Duodenal mucosa (tissue), 2 donors: Measurements from ENCODE around the gene KCNQ1.
A peak's percentile ranks its signal among the peaks of the same experiment; 100 is the strongest.

Experiments used
- H3K27ac ChIP-seq: one replicate; pipeline ENCODE4 v1.7.0; 2013; ENCODE audit warnings: low read depth, low read length
- H3K27me3 ChIP-seq, 2 donors: one replicate each; pipeline ENCODE4 v1.7.0; 2013; ENCODE audit warnings: low read length in 2 of 2, control low read depth in 1 of 2; ENCODE audit not compliant: insufficient read depth in 2 of 2, control insufficient read depth in 1 of 2
- H3K36me3 ChIP-seq, 2 donors: one replicate each; pipeline ENCODE4 v1.7.0; 2013; ENCODE audit warnings: low read length in 2 of 2, control low read depth in 1 of 2; ENCODE audit not compliant: insufficient read depth in 2 of 2, control insufficient read depth in 1 of 2
- H3K4me1 ChIP-seq, 2 donors: one replicate each; pipeline ENCODE4 v1.7.0; 2013; ENCODE audit warnings: low read length in 2 of 2, control low read depth in 1 of 2; ENCODE audit not compliant: insufficient read depth in 2 of 2, control insufficient read depth in 1 of 2
- H3K4me3 ChIP-seq, 2 donors: one replicate each; pipeline ENCODE4 v1.7.0; 2013; ENCODE audit warnings: low read length in 2 of 2, low read depth in 1 of 2
- H3K9ac ChIP-seq, 2 donors: one replicate each; pipeline ENCODE4 v1.7.0; 2013; ENCODE audit warnings: low read length in 2 of 2, low read depth in 1 of 2
- H3K9me3 ChIP-seq, 2 donors: one replicate each; pipeline ENCODE4 v1.7.0; 2013; ENCODE audit warnings: low read length in 2 of 2, control low read depth in 1 of 2; ENCODE audit not compliant: control insufficient read depth in 1 of 2

The KCNQ1 gene

GRCh38 chr11:2691991-2692875, 247.4 kb downstream of the KCNQ1 start:
- Histone ChIP-seq H3K4me3 (no peak overlapping the region), H3K36me3 (peaks cover 3 to 15% of the 10 kb centered on the region in 2 donors), H3K9ac (peak overlapping the region in 1 of 2 donors; percentile 20), H3K27ac (no peak overlapping the region), H3K27me3 (no peaks in the 10 kb centered on the region), H3K9me3 (no peaks in the 10 kb centered on the region), H3K4me1 (peaks cover 34 to 49% of the 10 kb centered on the region in 2 donors)

GRCh38 chr11:2693271-2694261, 248.8 kb downstream of the KCNQ1 start:
- no peak overlapping the region for H3K27ac ChIP-seq
- no peak overlapping the region for H3K4me3 ChIP-seq
- peaks cover 3 to 11% of the 10 kb centered on the region in 2 donors for H3K36me3 ChIP-seq

GRCh38 chr11:2694495-2694894, 249.7 kb downstream of the KCNQ1 start:
- peaks cover 3 to 10% of the 10 kb centered on the region in 2 donors for H3K36me3 ChIP-seq
- no peak overlapping the region for H3K27ac ChIP-seq
- H3K4me1 ChIP-seq = peaks cover 23 to 28% of the 10 kb centered on the region in 2 donors
- H3K4me3 ChIP-seq = no peak overlapping the region
- no peaks in the 10 kb centered on the region for H3K27me3 ChIP-seq
- no peaks in the 10 kb centered on the region for H3K9me3 ChIP-seq
- H3K9ac ChIP-seq = no peak overlapping the region

More at GRCh38 chr11:2693271-2694261, 248.8 kb downstream of the KCNQ1 start:
- Histone ChIP-seq H3K4me1 (peaks cover 29 to 37% of the 10 kb centered on the region in 2 donors), H3K27me3 (no peaks in the 10 kb centered on the region), H3K9me3 (no peaks in the 10 kb centered on the region), H3K9ac (no peak overlapping the region)

GRCh38 chr11:2694995-2695939, 250.5 kb downstream of the KCNQ1 start:
- no peak overlapping the region for H3K4me3 ChIP-seq
- H3K36me3 ChIP-seq = peaks cover 3 to 9% of the 10 kb centered on the region in 2 donors
- H3K27me3 ChIP-seq = no peaks in the 10 kb centered on the region
- H3K4me1 ChIP-seq = peaks cover 16 to 22% of the 10 kb centered on the region in 2 donors
- H3K9ac ChIP-seq = no peak overlapping the region
- H3K9me3 ChIP-seq = no peaks in the 10 kb centered on the region
- no peak overlapping the region for H3K27ac ChIP-seq

- peaks cover 10 to 14% of the 10 kb centered on the region in 2 donors for H3K4me1 ChIP-seq
- H3K9ac ChIP-seq = no peak overlapping the region
- H3K9me3 ChIP-seq = no peaks in the 10 kb centered on the region
- H3K27me3 ChIP-seq = no peaks in the 10 kb centered on the region
- no peak overlapping the region for H3K4me3 ChIP-seq
- H3K27ac ChIP-seq = no peak overlapping the region
- H3K36me3 ChIP-seq = peaks cover 0 to 3% of the 10 kb centered on the region in 2 donors
These were observed 251.6 kb downstream of the KCNQ1 start for GRCh38 chr11:2696455-2696854.

GRCh38 chr11:2697866-2698265, 253.1 kb downstream of the KCNQ1 start:
- Histone ChIP-seq H3K36me3 (peaks cover 0 to 3% of the 10 kb centered on the region in 2 donors), H3K27me3 (no peaks in the 10 kb centered on the region), H3K4me3 (peak overlapping the region; percentile 78), H3K9me3 (no peaks in the 10 kb centered on the region), H3K9ac (peak overlapping the region in 1 of 2 donors; percentile 70), H3K4me1 (peaks cover under 1 to 10% of the 10 kb centered on the region in 2 donors), H3K27ac (no peak overlapping the region)

GRCh38 chr11:2698386-2699184, 253.8 kb downstream of the KCNQ1 start:
- H3K27ac ChIP-seq = no peak overlapping the region
- H3K9ac ChIP-seq = peak overlapping the region; percentile 50 to 70
- no peaks in the 10 kb centered on the region for H3K27me3 ChIP-seq
- H3K4me1 ChIP-seq = peaks cover 0 to 10% of the 10 kb centered on the region in 2 donors
- H3K4me3 ChIP-seq = peak overlapping the region; percentile 78
- H3K9me3 ChIP-seq = no peaks in the 10 kb centered on the region
- H3K36me3 ChIP-seq = peaks cover 0 to 3% of the 10 kb centered on the region in 2 donors

GRCh38 chr11:2699185-2699530, 254.3 kb downstream of the KCNQ1 start:
- peak overlapping the region; percentile 78 for H3K4me3 ChIP-seq
- H3K9ac ChIP-seq = peak overlapping the region; percentile 50 to 70
- no peaks in the 10 kb centered on the region for H3K9me3 ChIP-seq
- peaks cover 0 to 3% of the 10 kb centered on the region in 2 donors for H3K36me3 ChIP-seq
- no peaks in the 10 kb centered on the region for H3K27me3 ChIP-seq
- H3K27ac ChIP-seq = no peak overlapping the region
- H3K4me1 ChIP-seq = peaks cover 0 to 10% of the 10 kb centered on the region in 2 donors
